IPS-18c (cell line): Measurements from ENCODE around the gene ZDHHC14.
"Not testable (repeated sequence)": the region's sequence is repeated elsewhere in the genome, so short reads cannot be mapped to it uniquely, and the experiment has no call there.

Experiments
- H3K4me3 ChIP-seq: 2 replicates; pipeline ENCODE4 v1.7.0; 2013; ENCODE audit warnings: low read depth, mild to moderate bottlenecking, low read length, moderate library complexity; ENCODE audit not compliant: insufficient read depth
- H3K9me3 ChIP-seq: one replicate; pipeline ENCODE4 v1.6.1; 2013; ENCODE audit warnings: mild to moderate bottlenecking, low read length, moderate library complexity; ENCODE audit not compliant: control insufficient read depth, insufficient read depth

The ZDHHC14 gene

DNA sequence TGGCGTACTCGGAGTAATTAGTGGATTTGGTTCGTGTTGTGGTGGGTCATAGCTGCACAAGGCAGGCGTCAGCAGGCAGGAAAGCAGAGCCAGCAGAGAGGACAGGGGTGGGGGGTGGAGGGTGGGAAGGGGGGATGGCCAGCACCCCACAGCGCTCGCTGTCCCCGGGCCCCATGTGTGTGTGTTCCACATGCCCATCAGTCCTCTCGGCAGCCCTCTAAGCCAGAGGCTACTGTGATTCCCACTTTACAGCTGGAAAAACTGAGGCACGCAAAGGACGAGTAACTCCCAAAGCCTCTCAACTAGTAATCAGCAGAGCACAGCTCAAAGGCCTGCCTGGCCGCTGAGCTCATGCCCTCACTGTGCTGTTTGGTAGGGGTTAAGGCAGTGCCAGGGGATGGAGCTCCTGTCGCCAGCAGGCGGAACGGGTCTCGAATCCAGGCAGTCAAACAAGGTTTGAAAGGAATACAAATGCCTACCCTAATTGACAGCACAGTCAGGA is 175.2 kb downstream of the ZDHHC14 start:
- no peaks in the 10 kb centered on the region for H3K9me3 ChIP-seq
- H3K4me3 ChIP-seq: no peak overlapping the region

- Histone ChIP-seq H3K9me3 (no peaks in the 10 kb centered on the region), H3K4me3 (no peak overlapping the region)
Measured at GRCh38 chr6:157556671-157557430, 175.9 kb downstream of the ZDHHC14 start.

DNA sequence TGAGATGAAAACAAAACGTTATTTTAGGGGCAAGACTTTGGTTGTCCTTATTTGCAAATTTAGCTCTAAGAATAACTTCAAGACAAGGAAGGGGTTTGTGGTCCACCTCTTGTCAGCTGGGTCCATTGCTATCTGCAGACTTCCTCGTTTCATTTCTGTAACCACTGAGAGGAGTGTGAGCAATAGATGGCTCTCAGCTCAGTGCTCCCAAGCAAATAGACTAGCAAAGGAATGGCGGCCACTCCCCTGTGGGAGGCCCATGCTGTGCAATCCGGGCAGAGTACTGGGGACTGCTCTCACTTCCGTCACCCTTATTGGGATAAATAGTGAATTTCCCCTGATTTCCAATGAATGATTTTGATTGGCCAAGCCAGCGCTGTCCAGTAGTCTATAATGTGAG is 176.6 kb downstream of the ZDHHC14 start:
- no peak overlapping the region for H3K4me3 ChIP-seq
- H3K9me3 ChIP-seq: no peaks in the 10 kb centered on the region

DNA sequence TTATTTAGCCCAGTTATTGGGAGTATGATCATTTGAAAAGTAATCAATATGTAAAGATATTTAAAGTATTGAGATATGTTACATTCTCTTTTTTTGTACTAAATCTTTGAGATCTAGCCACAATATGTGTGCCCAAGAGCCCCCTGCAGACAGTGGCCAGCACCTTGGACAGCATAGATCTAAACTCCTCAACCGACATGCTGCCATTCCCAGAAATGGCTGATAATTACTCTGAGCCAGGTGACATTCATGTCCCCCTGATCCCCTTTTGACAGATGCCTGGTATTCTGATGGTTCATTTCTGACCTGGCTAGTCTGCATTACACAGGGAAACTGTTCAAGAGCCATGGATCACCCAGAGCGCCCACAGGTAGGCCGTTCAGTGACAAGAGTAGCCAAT is 177.1 kb downstream of the ZDHHC14 start:
- no peak overlapping the region for H3K4me3 ChIP-seq

DNA sequence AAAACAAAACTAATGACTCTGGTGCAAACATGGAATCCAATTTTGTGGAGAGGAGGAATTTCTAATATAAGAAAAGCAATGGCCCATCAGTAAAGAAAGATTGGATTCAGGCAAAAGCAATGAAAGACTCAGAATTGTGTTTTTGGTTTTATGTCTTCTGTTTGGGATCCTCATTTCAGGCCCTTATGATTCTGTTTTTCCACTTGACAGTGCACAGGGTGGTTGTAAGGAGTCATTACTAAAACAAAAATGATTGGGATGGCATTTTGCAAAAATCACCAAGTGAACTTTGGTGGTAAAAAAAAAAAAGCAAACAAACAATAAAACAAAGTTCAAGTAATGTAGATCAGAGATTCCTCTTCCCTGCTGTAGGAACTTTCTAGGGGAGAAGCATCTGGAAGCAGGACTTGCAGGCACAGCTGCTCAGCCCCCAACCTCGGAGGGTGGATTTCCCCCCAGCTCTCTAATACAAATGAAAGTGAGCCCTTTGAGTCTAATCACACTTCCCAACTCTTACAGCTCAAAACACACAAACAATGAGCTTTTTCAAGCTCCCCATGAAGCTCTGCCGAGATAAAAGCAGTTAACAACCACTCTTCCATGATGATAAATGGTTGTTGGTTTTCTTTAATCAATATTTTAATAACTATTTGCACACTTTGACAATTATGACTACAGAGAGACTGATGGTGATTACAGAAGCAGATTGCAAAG is 177.7 kb downstream of the ZDHHC14 start:
- H3K9me3 ChIP-seq: no peaks in the 10 kb centered on the region
- no peak overlapping the region for H3K4me3 ChIP-seq

More for the DNA sequence above, 177.1 kb downstream of the ZDHHC14 start:
- no peaks in the 10 kb centered on the region for H3K9me3 ChIP-seq

DNA sequence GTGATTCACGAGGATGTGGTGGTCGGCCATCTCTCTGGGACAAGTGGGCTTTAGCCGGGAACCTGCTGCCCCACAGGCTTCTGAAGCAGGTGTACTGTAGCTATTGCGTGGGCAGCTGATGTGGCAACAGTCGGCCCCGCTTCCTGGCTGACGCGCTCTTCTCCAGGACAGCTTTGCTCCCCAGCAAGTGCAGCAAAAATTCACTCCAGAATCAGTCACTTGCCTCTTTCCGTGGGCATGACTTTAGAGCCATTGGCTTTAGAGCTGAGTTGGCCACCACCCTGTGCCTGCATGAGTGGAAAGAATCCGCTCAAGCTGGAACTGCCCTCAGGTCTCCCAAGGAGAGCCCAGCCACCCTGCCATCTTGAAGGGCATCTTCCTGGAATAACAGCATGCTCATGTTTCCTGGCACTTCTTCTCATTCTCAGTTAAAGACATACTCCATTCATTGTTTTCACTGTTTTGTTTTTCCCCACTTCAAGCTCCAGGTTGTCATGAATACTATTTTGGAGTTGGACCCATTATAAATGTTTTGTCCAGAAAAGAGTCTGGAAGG is 178.3 kb downstream of the ZDHHC14 start:
- H3K4me3 ChIP-seq: no peak overlapping the region

DNA sequence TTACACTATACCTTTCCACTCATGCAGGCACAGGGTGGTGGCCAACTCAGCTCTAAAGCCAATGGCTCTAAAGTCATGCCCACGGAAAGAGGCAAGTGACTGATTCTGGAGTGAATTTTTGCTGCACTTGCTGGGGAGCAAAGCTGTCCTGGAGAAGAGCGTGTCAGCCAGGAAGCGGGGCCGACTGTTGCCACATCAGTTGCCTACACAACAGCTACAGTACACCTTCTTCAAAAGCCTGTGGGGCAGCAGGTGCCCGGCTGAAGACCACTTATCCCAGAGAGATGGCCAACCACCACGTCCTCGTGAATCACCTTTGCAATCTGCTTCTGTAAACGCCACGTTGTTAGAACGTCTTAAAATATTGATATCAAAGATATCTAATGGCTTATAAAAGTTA is 179.1 kb downstream of the ZDHHC14 start:
- not testable (repeated sequence) for H3K4me3 ChIP-seq, H3K9me3 ChIP-seq

More for the DNA sequence above, 178.3 kb downstream of the ZDHHC14 start:
- no peaks in the 10 kb centered on the region for H3K9me3 ChIP-seq

- H3K9me3 ChIP-seq: peaks cover 2% of the 10 kb centered on the region
- H3K4me3 ChIP-seq: no peak overlapping the region
Measured at GRCh38 chr6:157560691-157561413, 179.9 kb downstream of the ZDHHC14 start.

GRCh38 chr6:157561414-157561790 is 180.4 kb downstream of the ZDHHC14 start:
- H3K4me3 ChIP-seq: no peak overlapping the region
- H3K9me3 ChIP-seq: peaks cover 2% of the 10 kb centered on the region

GRCh38 chr6:157561929-157562810 is 181.2 kb downstream of the ZDHHC14 start:
- Histone ChIP-seq H3K4me3 (no peak overlapping the region), H3K9me3 (peaks cover 2% of the 10 kb centered on the region)

- no peak overlapping the region for H3K4me3 ChIP-seq
- peaks cover 2% of the 10 kb centered on the region for H3K9me3 ChIP-seq
Measured at GRCh38 chr6:157562997-157563396, 182.0 kb downstream of the ZDHHC14 start.

GRCh38 chr6:157563611-157564284 is 182.8 kb downstream of the ZDHHC14 start:
- peaks cover 2% of the 10 kb centered on the region for H3K9me3 ChIP-seq
- H3K4me3 ChIP-seq: no peak overlapping the region

DNA sequence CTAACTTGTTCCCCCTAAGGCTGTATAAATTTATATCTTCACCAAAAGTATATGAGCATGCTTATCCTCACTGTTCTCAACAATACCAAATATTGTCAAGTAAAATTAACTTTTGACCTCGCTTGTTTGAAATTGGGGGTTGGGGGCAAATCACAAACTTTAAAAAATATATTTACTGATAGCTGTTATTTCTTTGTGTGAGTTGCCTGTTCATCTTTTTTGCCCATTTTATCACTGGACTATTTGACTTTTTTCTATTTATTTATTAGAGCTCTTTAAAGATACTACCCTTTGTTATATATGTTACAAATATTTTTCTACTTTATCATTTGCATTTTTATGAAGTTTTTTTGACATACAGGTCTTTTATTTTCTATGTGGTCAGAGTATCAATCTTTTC is 187.7 kb downstream of the ZDHHC14 start:
- no peak overlapping the region for H3K4me3 ChIP-seq
- peaks cover 2% of the 10 kb centered on the region for H3K9me3 ChIP-seq

- Histone ChIP-seq H3K4me3 (no peak overlapping the region), H3K9me3 (peaks cover 1% of the 10 kb centered on the region)
Measured at GRCh38 chr6:157569543-157569942, 188.6 kb downstream of the ZDHHC14 start.

DNA sequence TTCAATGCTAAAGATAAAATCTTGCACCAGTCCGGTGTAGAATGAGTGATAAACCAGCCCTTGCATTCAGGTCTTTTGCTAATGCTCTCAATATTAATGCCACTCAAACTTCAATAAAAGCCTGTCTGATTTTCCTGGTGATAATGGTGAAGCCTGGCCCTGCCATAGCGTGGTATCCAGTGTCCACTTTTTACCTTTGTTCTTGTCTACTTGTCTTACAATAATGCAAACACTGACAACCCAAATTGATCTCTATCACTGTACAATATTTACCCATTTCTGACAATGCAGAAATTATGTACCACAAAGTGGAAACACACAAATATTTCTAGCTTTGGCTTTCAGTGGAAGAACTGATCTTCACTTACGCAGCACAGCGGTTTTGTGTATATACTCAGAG is 189.1 kb downstream of the ZDHHC14 start:
- H3K4me3 ChIP-seq: no peak overlapping the region

DNA sequence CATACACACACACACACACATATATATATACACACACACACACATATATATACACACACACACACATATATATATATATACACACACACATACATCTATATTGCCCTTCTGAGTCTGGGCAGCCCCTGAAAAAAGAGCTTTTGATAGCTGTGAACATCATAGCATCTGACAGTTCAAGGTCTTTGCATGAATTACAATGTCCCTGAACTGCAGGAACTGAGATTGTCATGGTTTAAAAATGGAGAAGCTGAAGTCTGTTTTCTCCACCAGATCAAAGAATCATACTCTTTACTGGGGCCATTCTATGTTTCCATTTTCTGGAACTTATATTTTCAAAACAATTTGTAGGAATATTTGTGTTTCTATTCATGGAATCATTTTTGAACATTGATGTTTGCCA is 189.8 kb downstream of the ZDHHC14 start:
- Histone ChIP-seq H3K4me3 (no peak overlapping the region), H3K9me3 (no peaks in the 10 kb centered on the region)

More for the DNA sequence above, 189.1 kb downstream of the ZDHHC14 start:
- H3K9me3 ChIP-seq: no peaks in the 10 kb centered on the region
